Esophagus muscularis mucosa (tissue), 3 donors: ENCODE data around the gene RBFA.

ENCODE experiments used
- CTCF ChIP-seq, 3 experiments: fragments of 200-600 bp in 2 of 3; fragments of 450-650 bp in 1 of 3; sonication (generic) in 2 of 3; IDR thresholded peaks; one replicate each; pipeline ENCODE4 v1.5.1; 2017 to 2019; ENCODE audit warnings: antibody characterized with exemption in 3 of 3, mild to moderate bottlenecking in 2 of 3, moderate library complexity in 1 of 3
- POLR2A ChIP-seq: fragments of 450-650 bp; IDR thresholded peaks from one replicate; pipeline ENCODE4 v1.6.1; 2017; ENCODE audit warnings: antibody characterized with exemption, moderate library complexity, mild to moderate bottlenecking, low read depth

DNA sequence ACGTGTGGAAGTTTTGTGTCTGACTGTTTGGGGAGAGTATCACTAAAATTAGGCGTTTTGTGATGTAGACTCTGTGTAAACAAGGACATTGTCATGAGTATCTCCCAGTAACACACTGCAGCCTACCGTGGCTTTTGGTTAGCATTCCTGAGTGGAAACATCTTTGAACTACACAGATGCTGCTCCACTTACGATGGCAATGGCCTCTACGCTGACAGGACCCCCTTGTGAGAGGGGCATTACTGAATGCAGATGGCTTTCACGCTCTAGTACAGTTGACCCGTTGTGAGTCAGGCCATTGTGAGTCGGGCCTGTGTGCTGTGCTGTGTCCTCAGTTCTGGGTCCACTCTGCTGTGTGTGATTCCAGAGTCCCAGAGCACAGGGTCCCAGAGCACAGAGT lies 40.5 kb downstream of the RBFA start:
- TF ChIP-seq CTCF (IDR thresholded peaks at IDR 0.05), result no peak
- no peak for TF ChIP-seq POLR2A
